Duodenal mucosa (tissue), 2 donors: Measurements from ENCODE around the gene MYO1G.

Experiments used
- H3K27ac ChIP-seq: one replicate; pipeline ENCODE4 v1.7.0; 2013; ENCODE audit warnings: low read depth, low read length
- H3K27me3 ChIP-seq, 2 donors: one replicate each; pipeline ENCODE4 v1.7.0; 2013; ENCODE audit warnings: low read length in 2 of 2, control low read depth in 1 of 2; ENCODE audit not compliant: insufficient read depth in 2 of 2, control insufficient read depth in 1 of 2
- H3K36me3 ChIP-seq, 2 donors: one replicate each; pipeline ENCODE4 v1.7.0; 2013; ENCODE audit warnings: low read length in 2 of 2, control low read depth in 1 of 2; ENCODE audit not compliant: insufficient read depth in 2 of 2, control insufficient read depth in 1 of 2
- H3K4me1 ChIP-seq, 2 donors: one replicate each; pipeline ENCODE4 v1.7.0; 2013; ENCODE audit warnings: low read length in 2 of 2, control low read depth in 1 of 2; ENCODE audit not compliant: insufficient read depth in 2 of 2, control insufficient read depth in 1 of 2
- H3K4me3 ChIP-seq, 2 donors: one replicate each; pipeline ENCODE4 v1.7.0; 2013; ENCODE audit warnings: low read length in 2 of 2, low read depth in 1 of 2
- H3K9ac ChIP-seq, 2 donors: one replicate each; pipeline ENCODE4 v1.7.0; 2013; ENCODE audit warnings: low read length in 2 of 2, low read depth in 1 of 2
- H3K9me3 ChIP-seq, 2 donors: one replicate each; pipeline ENCODE4 v1.7.0; 2013; ENCODE audit warnings: low read length in 2 of 2, control low read depth in 1 of 2; ENCODE audit not compliant: control insufficient read depth in 1 of 2

The MYO1G gene

GRCh38 chr7:44960011-44960580 is 18.7 kb downstream of the MYO1G start:
- no peaks in the 10 kb centered on the region for H3K36me3 ChIP-seq
- no peak overlapping the region for H3K27ac ChIP-seq
- no peak overlapping the region for H3K9ac ChIP-seq
- H3K9me3 ChIP-seq: no peaks in the 10 kb centered on the region
- H3K27me3 ChIP-seq: peaks cover 6 to 9% of the 10 kb centered on the region in 2 donors
- H3K4me3 ChIP-seq: no peak overlapping the region
- peaks cover 0 to 9% of the 10 kb centered on the region in 2 donors for H3K4me1 ChIP-seq

DNA sequence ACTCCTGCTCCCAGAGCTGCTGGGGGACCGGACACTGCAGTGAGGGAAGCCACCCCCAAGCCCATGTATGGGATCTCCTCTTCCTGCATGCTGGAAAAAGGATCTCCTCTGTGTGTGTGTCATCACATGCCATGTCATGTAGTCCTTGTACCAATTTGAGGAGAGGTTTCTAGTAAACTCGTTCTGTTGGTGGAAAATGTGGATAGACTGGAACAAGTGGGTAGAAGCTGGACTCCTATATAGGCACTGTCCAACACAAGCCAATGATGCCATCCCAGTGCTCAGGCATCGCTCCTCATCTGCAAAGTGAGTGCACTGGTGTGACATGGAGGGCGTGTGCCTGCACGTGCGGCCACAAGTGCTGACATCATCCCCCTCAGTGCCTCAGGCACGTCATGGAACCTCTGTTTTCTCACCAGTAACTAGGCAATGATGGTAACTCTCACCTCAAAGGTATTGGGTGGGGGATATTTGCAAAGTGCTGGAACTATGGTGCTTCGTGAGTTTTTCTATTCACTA is 19.3 kb downstream of the MYO1G start:
- Histone ChIP-seq H3K4me3 (no peak overlapping the region), H3K4me1 (peaks cover 0 to 9% of the 10 kb centered on the region in 2 donors), H3K9ac (no peak overlapping the region), H3K9me3 (no peaks in the 10 kb centered on the region), H3K36me3 (no peaks in the 10 kb centered on the region), H3K27ac (no peak overlapping the region), H3K27me3 (peaks cover 6 to 9% of the 10 kb centered on the region in 2 donors)

- Histone ChIP-seq H3K27me3 (peaks cover 6 to 9% of the 10 kb centered on the region in 2 donors), H3K36me3 (no peaks in the 10 kb centered on the region), H3K4me3 (no peak overlapping the region), H3K4me1 (peaks cover 0 to 9% of the 10 kb centered on the region in 2 donors), H3K27ac (no peak overlapping the region), H3K9me3 (no peaks in the 10 kb centered on the region), H3K9ac (no peak overlapping the region)
Measured at GRCh38 chr7:44958645-44959344, 20.0 kb downstream of the MYO1G start.

- no peaks in the 10 kb centered on the region for H3K36me3 ChIP-seq
- H3K9ac ChIP-seq: no peak overlapping the region
- H3K9me3 ChIP-seq: no peaks in the 10 kb centered on the region
- H3K4me1 ChIP-seq: no peaks in the 10 kb centered on the region
- H3K27me3 ChIP-seq: peaks cover 0 to 10% of the 10 kb centered on the region in 2 donors
- H3K27ac ChIP-seq: no peak overlapping the region
- no peak overlapping the region for H3K4me3 ChIP-seq
Measured at GRCh38 chr7:44956157-44956766, 22.6 kb downstream of the MYO1G start.

DNA sequence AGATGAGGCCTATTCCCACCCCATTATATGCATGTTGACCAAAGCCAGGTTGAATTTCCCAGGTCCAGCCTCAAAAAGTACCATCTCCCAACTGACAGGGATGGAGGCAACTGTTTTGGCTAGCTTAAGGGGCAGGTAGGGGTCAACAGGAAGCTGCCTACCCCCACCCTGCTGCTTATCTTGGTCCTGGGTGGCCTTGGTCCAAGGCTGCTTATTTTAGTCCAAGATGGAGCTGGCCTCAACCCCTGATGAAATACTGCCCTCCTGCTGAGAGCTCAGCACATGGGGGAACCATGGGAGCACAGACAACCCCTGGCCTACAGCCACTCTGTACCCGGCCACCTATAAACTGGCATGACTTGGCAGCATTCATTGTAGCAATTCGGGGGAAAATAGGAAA is 23.1 kb downstream of the MYO1G start:
- Histone ChIP-seq H3K9me3 (no peaks in the 10 kb centered on the region), H3K36me3 (no peaks in the 10 kb centered on the region), H3K9ac (no peak overlapping the region), H3K27me3 (peaks cover 0 to 10% of the 10 kb centered on the region in 2 donors), H3K4me1 (no peaks in the 10 kb centered on the region), H3K4me3 (no peak overlapping the region), H3K27ac (no peak overlapping the region)

GRCh38 chr7:44953156-44953555 is 25.7 kb downstream of the MYO1G start:
- no peaks in the 10 kb centered on the region for H3K36me3 ChIP-seq
- H3K9ac ChIP-seq: no peak overlapping the region
- no peaks in the 10 kb centered on the region for H3K9me3 ChIP-seq
- H3K4me3 ChIP-seq: no peak overlapping the region
- H3K27me3 ChIP-seq: peaks cover 0 to 5% of the 10 kb centered on the region in 2 donors
- no peaks in the 10 kb centered on the region for H3K4me1 ChIP-seq
- H3K27ac ChIP-seq: no peak overlapping the region

DNA sequence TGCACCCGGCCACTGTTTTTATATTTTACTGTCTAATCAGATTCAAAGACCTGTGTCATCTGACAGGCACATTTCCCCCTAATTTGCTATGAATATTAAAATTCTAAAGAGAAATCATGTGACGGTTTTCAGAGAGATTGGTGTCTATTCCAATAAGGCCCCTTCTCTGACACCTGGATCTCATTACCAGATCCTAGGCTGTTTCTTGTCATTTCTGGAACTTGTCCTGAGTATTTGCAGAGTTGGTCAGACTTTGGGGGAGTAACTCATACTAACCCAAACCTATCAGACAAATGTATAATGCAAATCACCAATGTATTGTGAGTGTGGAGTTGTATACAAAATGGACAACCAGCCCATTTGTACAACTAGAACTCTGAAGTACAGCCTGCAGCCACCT is 29.5 kb downstream of the MYO1G start:
- Histone ChIP-seq H3K4me1 (no peaks in the 10 kb centered on the region), H3K4me3 (no peak overlapping the region), H3K9me3 (no peaks in the 10 kb centered on the region), H3K9ac (no peak overlapping the region), H3K36me3 (no peaks in the 10 kb centered on the region), H3K27me3 (peaks cover 0 to 5% of the 10 kb centered on the region in 2 donors), H3K27ac (no peak overlapping the region)

DNA sequence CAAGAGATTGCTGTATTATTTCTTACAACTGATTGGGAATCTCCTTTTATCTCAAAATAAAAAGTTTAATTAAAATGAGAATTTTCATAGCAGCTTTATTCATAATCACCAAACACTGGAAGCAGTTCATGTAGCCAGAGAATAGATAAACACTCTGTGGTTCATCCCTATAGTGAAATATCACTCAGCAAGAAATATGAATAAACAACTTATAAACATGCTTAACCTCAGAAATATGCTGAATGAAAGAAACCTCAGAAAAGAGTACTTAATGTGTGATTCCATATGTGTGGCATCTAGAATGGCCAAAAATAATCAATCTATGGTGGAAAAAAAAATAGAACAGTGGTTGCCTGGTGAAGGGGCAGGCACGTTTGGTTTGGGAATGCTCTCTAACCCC is 33.3 kb downstream of the MYO1G start:
- H3K27me3 ChIP-seq: no peaks in the 10 kb centered on the region
- H3K36me3 ChIP-seq: no peaks in the 10 kb centered on the region
- H3K9me3 ChIP-seq: no peaks in the 10 kb centered on the region
- H3K4me1 ChIP-seq: no peaks in the 10 kb centered on the region
- no peak overlapping the region for H3K27ac ChIP-seq
- no peak overlapping the region for H3K9ac ChIP-seq
- no peak overlapping the region for H3K4me3 ChIP-seq

GRCh38 chr7:44944821-44945220 is 34.0 kb downstream of the MYO1G start:
- no peak overlapping the region for H3K9ac ChIP-seq
- H3K4me1 ChIP-seq: no peaks in the 10 kb centered on the region
- H3K27ac ChIP-seq: no peak overlapping the region
- H3K27me3 ChIP-seq: no peaks in the 10 kb centered on the region
- no peaks in the 10 kb centered on the region for H3K9me3 ChIP-seq
- H3K4me3 ChIP-seq: no peak overlapping the region
- H3K36me3 ChIP-seq: no peaks in the 10 kb centered on the region

- Histone ChIP-seq H3K9ac (no peak overlapping the region), H3K27me3 (no peaks in the 10 kb centered on the region), H3K36me3 (no peaks in the 10 kb centered on the region), H3K27ac (no peak overlapping the region), H3K9me3 (no peaks in the 10 kb centered on the region), H3K4me1 (no peaks in the 10 kb centered on the region), H3K4me3 (no peak overlapping the region)
Measured at GRCh38 chr7:44943631-44944030, 35.2 kb downstream of the MYO1G start.
